ENCODE results near the gene METTL9.
"Not testable (repeated sequence)": the region's sequence is repeated elsewhere in the genome, so short reads cannot be mapped to it uniquely, and the experiment has no call there.

METTL9 gene

GRCh38 chr16:21574372-21574771 is 25.0 kb upstream of the METTL9 start:
- DNase-seq (ENCODE audit: low spot score) = no peak

- not testable (repeated sequence) for DNase-seq (ENCODE audit: low spot score)
Measured at GRCh38 chr16:21576323-21576722, 23.1 kb upstream of the METTL9 start.

- not testable (repeated sequence) for DNase-seq (ENCODE audit: low spot score)
Measured at GRCh38 chr16:21577487-21577886, 21.9 kb upstream of the METTL9 start.

GRCh38 chr16:21578311-21578710 is 21.1 kb upstream of the METTL9 start:
- not testable (repeated sequence) for DNase-seq (ENCODE audit: low spot score)

- not testable (repeated sequence) for DNase-seq (ENCODE audit: low spot score)
Measured at GRCh38 chr16:21580131-21580530, 19.2 kb upstream of the METTL9 start.

- DNase-seq (ENCODE audit: low spot score) = no peak
Measured at GRCh38 chr16:21580807-21581206, 18.6 kb upstream of the METTL9 start.

GRCh38 chr16:21584817-21585216 is 14.6 kb upstream of the METTL9 start:
- no peak for DNase-seq (ENCODE audit: low spot score)

- DNase-seq (ENCODE audit: low spot score) = not testable (repeated sequence)
Measured at GRCh38 chr16:21588593-21588992, 10.8 kb upstream of the METTL9 start.

- no peak for DNase-seq (ENCODE audit: low spot score)
Measured at GRCh38 chr16:21589551-21589950, 9.8 kb upstream of the METTL9 start.

GRCh38 chr16:21590287-21590686 is 9.1 kb upstream of the METTL9 start:
- DNase-seq (ENCODE audit: low spot score) = no peak

GRCh38 chr16:21590796-21591195 is 8.6 kb upstream of the METTL9 start:
- no peak for DNase-seq (ENCODE audit: low spot score)

- no peak for DNase-seq (ENCODE audit: low spot score)
Measured at GRCh38 chr16:21592191-21592590, 7.2 kb upstream of the METTL9 start.

GRCh38 chr16:21593530-21594289 is 5.7 kb upstream of the METTL9 start:
- no peak for DNase-seq (ENCODE audit: low spot score)

GRCh38 chr16:21597561-21598030 is 1.8 kb upstream of the METTL9 start:
- no peak for DNase-seq (ENCODE audit: low spot score)

- no peak for DNase-seq (ENCODE audit: low spot score)
Measured at GRCh38 chr16:21598206-21598605, 1.2 kb upstream of the METTL9 start.

- peak; percentile 11 for DNase-seq (ENCODE audit: low spot score)
Measured at GRCh38 chr16:21598701-21599121, 666 bp upstream of the METTL9 start.

GRCh38 chr16:21600031-21600773 is 825 bp downstream of the METTL9 start:
- DNase-seq (ENCODE audit: low spot score) = peak; percentile 25

GRCh38 chr16:21602785-21603184 is 3.4 kb downstream of the METTL9 start:
- no peak for DNase-seq (ENCODE audit: low spot score)

GRCh38 chr16:21603928-21604327 is 4.6 kb downstream of the METTL9 start:
- DNase-seq (ENCODE audit: low spot score) = peak; percentile 20

GRCh38 chr16:21605848-21606247 is 6.5 kb downstream of the METTL9 start:
- DNase-seq (ENCODE audit: low spot score) = not testable (repeated sequence)

- no peak for DNase-seq (ENCODE audit: low spot score)
Measured at GRCh38 chr16:21608639-21609328, 9.4 kb downstream of the METTL9 start.

GRCh38 chr16:21610006-21610544 is 10.7 kb downstream of the METTL9 start:
- DNase-seq (ENCODE audit: low spot score) = no peak
